ENCODE measurements around the gene C4BPB.
A peak's percentile ranks its signal among the peaks of the same experiment; 100 is the strongest.
"Not testable (repeated sequence)": the region's sequence is repeated elsewhere in the genome, so short reads cannot be mapped to it uniquely, and the experiment has no call there.

C4BPB gene

GRCh38 chr1:207088701-207089626 lies at the start of gene C4BPB:
C4BPB (plus strand) TSS chr1:207088860; CDS start chr1:207089532, 672 bp downstream.
- peak; percentile 5 to 23 for DNase-seq

- no peak for DNase-seq
Measured at GRCh38 chr1:207039380-207040180, 49.1 kb upstream of the C4BPB start.

GRCh38 chr1:207040181-207040533 lies 48.5 kb upstream of the C4BPB start:
- DNase-seq = no peak

GRCh38 chr1:207041397-207041796 lies 47.3 kb upstream of the C4BPB start:
- DNase-seq = not testable (repeated sequence)

- no peak for DNase-seq
Measured at GRCh38 chr1:207045453-207045852, 43.2 kb upstream of the C4BPB start.

GRCh38 chr1:207047505-207047904 lies 41.2 kb upstream of the C4BPB start:
- DNase-seq = no peak

GRCh38 chr1:207048041-207048440 lies 40.6 kb upstream of the C4BPB start:
- no peak for DNase-seq

- no peak for DNase-seq
Measured at GRCh38 chr1:207049054-207049453, 39.6 kb upstream of the C4BPB start.

- no peak for DNase-seq
Measured at GRCh38 chr1:207049514-207049913, 39.1 kb upstream of the C4BPB start.

- DNase-seq = peak; percentile 50 to 66
Measured at GRCh38 chr1:207049974-207050391, 38.7 kb upstream of the C4BPB start.

GRCh38 chr1:207050480-207051190 lies 38.0 kb upstream of the C4BPB start:
- peak; percentile 91 to 92 for DNase-seq

GRCh38 chr1:207051191-207051943 lies 37.3 kb upstream of the C4BPB start, which contains the start of gene YOD1:
YOD1 (minus strand) TSS chr1:207051208; CDS start chr1:207051030, 178 bp downstream.
- no peak for DNase-seq

- peak; percentile 94 to 95 for DNase-seq
Measured at GRCh38 chr1:207052911-207053769, 35.5 kb upstream of the C4BPB start, which contains the start of gene PFKFB2. PFKFB2 (plus strand) TSS chr1:207053275; CDS start chr1:207054718, 1,443 bp downstream.

GRCh38 chr1:207054491-207054890 lies 34.2 kb upstream of the C4BPB start:
- peak in 1 of 2 donors; percentile 12 for DNase-seq

- no peak for DNase-seq
Measured at GRCh38 chr1:207055386-207056001, 33.2 kb upstream of the C4BPB start.

GRCh38 chr1:207056673-207057072 lies 32.0 kb upstream of the C4BPB start:
- DNase-seq = no peak

GRCh38 chr1:207058252-207058651 lies 30.4 kb upstream of the C4BPB start:
- no peak for DNase-seq

GRCh38 chr1:207058878-207059867 lies 29.5 kb upstream of the C4BPB start:
- no peak for DNase-seq

- DNase-seq = no peak
Measured at GRCh38 chr1:207059881-207060280, 28.8 kb upstream of the C4BPB start.
